ENCODE results near the gene TBC1D24.
"Not testable (repeated sequence)": the region's sequence is repeated elsewhere in the genome, so short reads cannot be mapped to it uniquely, and the experiment has no call there.

Gene TBC1D24

DNA sequence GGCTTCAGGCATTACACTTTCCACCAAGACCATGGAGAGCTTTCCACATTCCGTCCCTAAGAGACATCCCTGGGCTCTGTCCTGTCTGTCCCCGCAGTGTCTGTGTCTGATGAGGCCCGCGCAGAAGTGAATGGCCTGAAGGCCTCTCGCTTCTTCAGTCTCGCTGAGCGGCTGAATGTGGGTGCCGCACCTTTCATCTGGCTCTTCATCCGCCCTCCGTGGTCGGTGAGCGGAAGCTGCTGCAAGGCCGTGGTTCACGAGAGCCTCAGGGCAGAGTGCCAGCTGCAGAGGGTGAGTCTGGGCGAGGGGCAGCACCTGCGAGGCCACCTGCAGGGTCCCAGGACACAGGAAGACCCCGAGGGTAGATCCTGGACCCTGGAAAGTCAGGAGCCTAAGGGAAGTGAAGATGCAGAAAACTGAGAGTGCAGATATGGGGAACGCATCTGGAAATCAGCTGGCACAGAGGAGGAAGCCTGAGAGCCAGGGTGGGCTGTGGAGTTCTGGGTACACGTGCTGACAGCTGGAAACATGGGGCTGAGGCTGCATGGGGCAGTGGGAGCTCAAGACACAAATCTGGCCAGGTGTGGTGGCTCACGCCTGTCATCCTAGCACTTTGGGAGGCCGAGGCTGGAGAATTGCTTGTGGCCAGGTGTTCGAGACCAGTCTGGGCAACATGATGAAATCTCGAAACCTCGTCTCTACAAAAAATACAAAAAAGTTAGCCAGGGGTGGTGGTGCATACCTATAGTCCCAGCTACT lies 37.7 kb upstream of the TBC1D24 start:
- H3K4me3 ChIP-seq (replicated peaks; ENCODE audit: low read depth, low read length): no peak overlapping the region
- DNase-seq (ENCODE audit: extremely low read depth, low read depth): no peak
- TF ChIP-seq, protein P1, sequence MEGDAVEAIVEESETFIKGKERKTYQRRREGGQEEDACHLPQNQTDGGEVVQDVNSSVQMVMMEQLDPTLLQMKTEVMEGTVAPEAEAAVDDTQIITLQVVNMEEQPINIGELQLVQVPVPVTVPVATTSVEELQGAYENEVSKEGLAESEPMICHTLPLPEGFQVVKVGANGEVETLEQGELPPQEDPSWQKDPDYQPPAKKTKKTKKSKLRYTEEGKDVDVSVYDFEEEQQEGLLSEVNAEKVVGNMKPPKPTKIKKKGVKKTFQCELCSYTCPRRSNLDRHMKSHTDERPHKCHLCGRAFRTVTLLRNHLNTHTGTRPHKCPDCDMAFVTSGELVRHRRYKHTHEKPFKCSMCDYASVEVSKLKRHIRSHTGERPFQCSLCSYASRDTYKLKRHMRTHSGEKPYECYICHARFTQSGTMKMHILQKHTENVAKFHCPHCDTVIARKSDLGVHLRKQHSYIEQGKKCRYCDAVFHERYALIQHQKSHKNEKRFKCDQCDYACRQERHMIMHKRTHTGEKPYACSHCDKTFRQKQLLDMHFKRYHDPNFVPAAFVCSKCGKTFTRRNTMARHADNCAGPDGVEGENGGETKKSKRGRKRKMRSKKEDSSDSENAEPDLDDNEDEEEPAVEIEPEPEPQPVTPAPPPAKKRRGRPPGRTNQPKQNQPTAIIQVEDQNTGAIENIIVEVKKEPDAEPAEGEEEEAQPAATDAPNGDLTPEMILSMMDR (IDR thresholded peaks at IDR 0.05; ENCODE audit: low read depth, low read length, missing control alignments): no peak

DNA sequence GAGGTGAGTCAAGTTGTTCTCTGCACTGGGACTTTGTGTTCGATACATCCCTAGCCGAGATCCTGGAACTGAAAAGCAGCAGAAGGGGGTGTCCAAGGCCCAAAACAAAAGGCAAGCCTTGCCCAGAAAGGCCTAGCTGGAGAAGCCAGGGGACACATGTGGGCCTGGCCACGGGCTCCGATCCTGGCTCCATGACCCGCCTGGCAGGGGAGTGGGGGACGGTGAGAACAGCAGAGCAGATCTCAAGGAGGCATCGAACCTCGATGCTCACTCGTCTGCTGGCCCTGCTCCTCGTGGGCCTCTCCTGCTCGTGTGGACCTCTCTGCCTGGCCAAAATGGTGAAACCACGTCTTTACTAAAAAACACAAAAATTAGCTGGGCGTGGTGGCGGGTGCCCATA lies 36.8 kb upstream of the TBC1D24 start:
- no peak overlapping the region for H3K4me3 ChIP-seq (replicated peaks; ENCODE audit: low read depth, low read length)
- TF ChIP-seq, protein P1 (IDR thresholded peaks at IDR 0.05; ENCODE audit: low read depth, low read length, missing control alignments): no peak
- DNase-seq (ENCODE audit: extremely low read depth, low read depth): no peak

DNA sequence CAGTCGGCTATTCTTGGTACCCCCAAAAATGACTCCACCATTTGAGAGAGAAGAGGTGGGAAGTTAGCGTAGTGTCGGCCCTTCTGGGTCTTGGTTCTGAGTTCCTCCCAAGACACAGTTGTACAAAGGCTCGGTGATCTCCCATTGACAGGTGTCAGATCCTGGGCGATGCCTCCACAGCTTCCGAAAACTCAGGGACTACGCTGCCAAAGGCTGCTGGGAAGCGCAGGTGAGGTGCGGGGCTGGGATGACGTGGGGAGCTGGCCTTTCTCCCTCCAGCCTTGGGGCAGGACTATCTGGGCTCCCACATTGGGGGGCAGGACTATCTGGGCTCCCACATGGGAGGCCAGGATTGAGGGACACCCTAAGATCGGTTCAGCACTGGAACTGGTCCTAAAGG lies 35.3 kb upstream of the TBC1D24 start:
- no peak overlapping the region for H3K4me3 ChIP-seq (replicated peaks; ENCODE audit: low read depth, low read length)
- TF ChIP-seq, protein P1 (IDR thresholded peaks at IDR 0.05; ENCODE audit: low read depth, low read length, missing control alignments): no peak
- no peak for DNase-seq (ENCODE audit: extremely low read depth, low read depth)

DNA sequence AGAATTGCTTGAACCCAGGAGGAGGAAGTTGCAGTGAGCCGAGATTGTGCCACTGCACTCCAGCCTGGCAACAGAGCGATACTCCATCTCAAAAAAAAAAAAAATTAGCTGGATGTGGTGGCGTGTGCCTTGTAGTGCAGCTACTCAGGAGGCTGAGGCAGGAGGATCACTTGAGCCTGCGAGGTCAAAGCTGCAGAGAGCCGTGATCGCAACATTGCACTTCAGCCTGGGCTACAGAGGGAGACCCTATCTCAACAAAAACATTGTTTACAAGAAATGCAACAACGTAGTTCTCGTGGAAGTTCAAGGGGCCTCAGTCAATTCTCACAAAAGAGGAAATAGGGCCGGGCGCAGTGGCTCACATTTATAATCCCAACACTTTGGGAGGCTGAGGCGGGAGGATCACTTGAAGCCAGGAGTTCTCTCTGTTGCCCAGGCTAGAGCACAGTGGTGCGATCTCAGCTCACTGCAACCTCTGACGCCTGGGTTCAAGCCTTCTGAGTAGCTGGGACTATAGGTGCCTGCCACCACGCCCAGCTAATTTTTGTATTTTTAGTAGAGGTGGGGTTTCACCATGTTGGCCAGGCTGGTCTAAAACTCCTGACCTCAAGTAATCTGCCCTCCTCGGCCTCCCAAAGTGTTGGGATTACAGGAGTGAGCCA lies 33.7 kb upstream of the TBC1D24 start:
- DNase-seq (ENCODE audit: extremely low read depth, low read depth); H3K4me3 ChIP-seq (replicated peaks; ENCODE audit: low read depth, low read length): not testable (repeated sequence)

DNA sequence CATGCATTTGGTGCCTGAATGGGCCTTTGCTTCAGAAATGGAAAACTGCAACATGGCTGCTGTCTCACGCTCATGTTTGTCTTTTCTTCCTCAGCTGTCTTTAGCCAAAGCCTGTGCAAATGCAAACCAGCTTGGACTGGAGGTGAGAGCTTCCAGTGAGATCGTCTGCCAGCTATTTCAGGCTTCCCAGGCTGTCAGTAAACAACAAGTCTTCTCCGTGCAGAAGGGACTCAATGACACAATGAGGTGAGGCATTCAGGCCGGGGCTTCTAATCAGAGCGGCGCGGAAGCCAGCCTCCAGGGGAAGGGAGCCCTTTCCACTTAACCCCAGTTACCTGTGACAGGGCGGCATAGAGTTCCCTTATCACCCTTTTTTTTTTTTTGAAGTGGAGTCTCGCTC lies 31.4 kb upstream of the TBC1D24 start:
- DNase-seq (ENCODE audit: extremely low read depth, low read depth): no peak
- no peak overlapping the region for H3K4me3 ChIP-seq (replicated peaks; ENCODE audit: low read depth, low read length)
- TF ChIP-seq, protein P1 (IDR thresholded peaks at IDR 0.05; ENCODE audit: low read depth, low read length, missing control alignments): no peak

DNA sequence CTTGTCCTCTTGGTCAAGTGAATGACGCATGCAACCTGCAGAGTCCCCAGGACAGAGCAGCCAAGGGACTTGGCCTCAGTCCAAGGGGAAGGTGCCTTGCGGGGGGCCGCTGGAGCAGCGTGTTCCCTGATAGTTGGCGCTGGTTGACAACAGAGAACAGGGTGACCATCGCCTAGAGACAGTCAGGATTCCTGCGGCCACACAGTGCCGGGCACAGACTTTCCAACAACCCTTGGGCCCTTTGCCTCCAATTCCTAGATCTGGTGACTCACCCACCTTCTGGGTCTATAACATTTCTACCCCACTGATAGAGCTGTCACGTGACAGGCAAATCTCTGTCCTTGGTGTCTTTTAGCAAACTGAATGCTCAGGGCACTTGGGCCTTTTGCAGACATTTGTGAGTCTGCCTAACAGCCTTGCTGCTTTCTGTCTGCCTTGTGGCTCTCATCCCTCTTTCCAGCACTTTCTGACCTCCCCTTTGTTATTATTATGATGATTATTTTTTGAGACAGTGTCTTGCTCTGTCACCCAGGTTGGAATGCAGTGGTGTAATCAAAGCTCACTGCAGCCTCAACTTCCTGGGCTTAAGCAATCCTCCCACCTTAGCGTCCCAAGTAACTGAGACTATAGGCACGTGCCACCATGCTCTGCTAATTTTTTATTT lies 26.9 kb upstream of the TBC1D24 start:
- H3K4me3 ChIP-seq (replicated peaks; ENCODE audit: low read depth, low read length): no peak overlapping the region
- no peak for DNase-seq (ENCODE audit: extremely low read depth, low read depth)
- TF ChIP-seq, protein P1 (IDR thresholded peaks at IDR 0.05; ENCODE audit: low read depth, low read length, missing control alignments): no peak

DNA sequence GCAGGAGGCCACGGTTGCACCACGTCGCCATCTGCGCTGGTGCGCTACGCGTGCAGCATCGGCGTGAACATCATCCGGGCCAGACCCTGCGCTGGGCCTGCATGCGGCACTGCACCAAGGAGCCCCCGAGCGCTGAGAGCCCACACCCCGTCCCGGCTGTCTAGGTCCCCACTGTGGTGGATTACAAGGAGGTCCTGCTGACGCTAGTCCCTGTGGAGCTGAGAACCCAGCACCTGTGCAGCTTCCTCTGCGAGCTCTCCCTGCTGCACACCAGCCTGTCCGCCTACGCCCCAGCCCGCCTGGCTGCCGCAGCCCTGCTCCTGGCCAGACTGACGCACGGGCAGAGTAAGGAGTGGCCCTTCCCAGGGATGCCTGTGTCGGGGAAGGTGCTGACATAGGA lies 25.8 kb upstream of the TBC1D24 start:
- TF ChIP-seq, protein P1 (IDR thresholded peaks at IDR 0.05; ENCODE audit: low read depth, low read length, missing control alignments): no peak
- H3K4me3 ChIP-seq (replicated peaks; ENCODE audit: low read depth, low read length): no peak overlapping the region
- no peak for DNase-seq (ENCODE audit: extremely low read depth, low read depth)

Measured in HFF-Myc (cell line).